Gastroesophageal sphincter (tissue), 4 donors: Measurements from ENCODE around the gene ASIC2. TPM values are rescaled to one million over a fixed set of nuclear protein-coding genes. Genes with fewer than 3 reads are reported as not detected.

ENCODE experiments used
- ATAC-seq: fragments of 150-250 bp; one replicate; pipeline ENCODE4 v1.9.1; 2016; ENCODE audit warnings: mild to moderate bottlenecking, moderate library complexity
- H3K27ac ChIP-seq, 4 donors: fragments of 200-600 bp; sonication (generic) in 3 of 4; 1 replicate in 3 of 4; 2 replicates in 1 of 4; pipeline ENCODE4 v1.5.1; 2016 to 2019
- H3K27me3 ChIP-seq: fragments of 200-600 bp; sonication (generic); one replicate; pipeline ENCODE4 v1.5.1; 2019
- H3K36me3 ChIP-seq, 2 donors: fragments of 200-600 bp; sonication (generic); one replicate each; pipeline ENCODE4 v1.5.1; 2019; ENCODE audit warnings: control low read depth in 1 of 2
- H3K4me1 ChIP-seq, 3 donors: fragments of 200-600 bp; sonication (generic); 1 replicate in 2 of 3; 2 replicates in 1 of 3; pipeline ENCODE4 v1.5.1; 2016 to 2019; ENCODE audit warnings: control low read depth in 2 of 3
- H3K4me3 ChIP-seq, 2 donors: fragments of 200-600 bp; sonication (generic); one replicate each; pipeline ENCODE4 v1.5.1; 2019; ENCODE audit warnings: mild to moderate bottlenecking in 1 of 2, moderate library complexity in 1 of 2
- H3K9me3 ChIP-seq, 3 donors: fragments of 200-600 bp; sonication (generic); one replicate each; pipeline ENCODE4 v1.5.1; 2017 to 2019; ENCODE audit warnings: control low read depth in 2 of 3
- CTCF ChIP-seq, 4 experiments: fragments of 200-600 bp in 2 of 4; fragments of 450-650 bp in 2 of 4; sonication (generic) in 1 of 4; IDR thresholded peaks; one replicate each; pipeline ENCODE4 v1.5.1; 2017 to 2019; ENCODE audit warnings: antibody characterized with exemption in 4 of 4, mild to moderate bottlenecking in 2 of 4, moderate library complexity in 2 of 4
- EP300 ChIP-seq: sonication (generic); formaldehyde crosslinking; IDR thresholded peaks from one replicate; pipeline ENCODE4 v1.6.1; 2017; ENCODE audit warnings: antibody characterized with exemption, mild to moderate bottlenecking
- POLR2A ChIP-seq, 2 donors: fragments of 450-650 bp; IDR thresholded peaks; one replicate each; pipeline ENCODE4 v1.6.1; 2017; ENCODE audit warnings: antibody characterized with exemption in 2 of 2, mild to moderate bottlenecking in 2 of 2, moderate library complexity in 1 of 2
- POLR2AphosphoS5 ChIP-seq: sonication (generic); formaldehyde crosslinking; IDR thresholded peaks from one replicate; pipeline ENCODE4 v1.6.1; 2017; ENCODE audit warnings: antibody characterized with exemption
- WGBS, 2 donors: methylation state at CpG; one replicate each; pipeline ENCODE4 v1.1.5; 2018; ENCODE audit warnings: low coverage in 1 of 2; 5-methylcytosine and 5-hydroxymethylcytosine counted together
- total RNA-seq, 4 donors: library from RNA; depleted of rRNA; stranded (reverse); fragments of >200 nt; gene quantifications; one replicate each; pipeline ENCODE4 v1.1.0, GENCODE V29; 2016

ASIC2 gene
- total RNA-seq, 4 donors from 2014 or later = 0.15 TPM; not detected in 3

- no peak for ATAC-seq
- Histone ChIP-seq H3K27me3 (peaks cover 11% of the 10 kb centered on the region), H3K4me1 (no peaks in the 10 kb centered on the region), H3K36me3 (no peaks in the 10 kb centered on the region), H3K27ac (no peak overlapping the region), H3K9me3 (no peaks in the 10 kb centered on the region), H3K4me3 (no peak overlapping the region)
- TF ChIP-seq CTCF (IDR thresholded peaks at IDR 0.05) (no peak), POLR2A (IDR thresholded peaks at IDR 0.05) (no peak), POLR2AphosphoS5 (no peak), EP300 (no peak)
- 64 to 92% methylated on average over 2 to 6 of the region's 6 CpGs for WGBS, 2 donors
Observed at GRCh38 chr17:33099252-33099651, 193.8 kb downstream of the ASIC2 start.

GRCh38 chr17:33097411-33097810 lies 195.7 kb downstream of the ASIC2 start:
- peaks cover 27% of the 10 kb centered on the region for H3K27me3 ChIP-seq
- H3K36me3 ChIP-seq = no peaks in the 10 kb centered on the region
- H3K4me1 ChIP-seq = no peaks in the 10 kb centered on the region
- no peak for ATAC-seq
- WGBS, 2 donors = 74 to 82% methylated on average over 5 to 6 of the region's 8 CpGs
- no peaks in the 10 kb centered on the region for H3K9me3 ChIP-seq
- TF ChIP-seq POLR2AphosphoS5 (no peak), POLR2A (IDR thresholded peaks at IDR 0.05) (no peak), EP300 (no peak), CTCF (IDR thresholded peaks at IDR 0.05) (no peak)
- no peak overlapping the region for H3K27ac ChIP-seq
- H3K4me3 ChIP-seq = no peak overlapping the region

- Histone ChIP-seq H3K27me3 (peaks cover 39% of the 10 kb centered on the region), H3K4me1 (no peaks in the 10 kb centered on the region), H3K27ac (no peak overlapping the region), H3K4me3 (no peak overlapping the region), H3K36me3 (no peaks in the 10 kb centered on the region), H3K9me3 (no peaks in the 10 kb centered on the region)
- no peak for ATAC-seq
- 60% methylated on average over 3 of the region's 4 CpGs; no CpG with 5 or more reads in 1 of the 2 donors for WGBS, 2 donors
- TF ChIP-seq EP300 (no peak), POLR2AphosphoS5 (no peak), POLR2A (IDR thresholded peaks at IDR 0.05) (no peak), CTCF (IDR thresholded peaks at IDR 0.05) (no peak)
Observed at GRCh38 chr17:33096161-33096560, 196.9 kb downstream of the ASIC2 start.

- Histone ChIP-seq H3K27me3 (peaks cover 70% of the 10 kb centered on the region), H3K27ac (no peak overlapping the region), H3K4me1 (no peaks in the 10 kb centered on the region), H3K4me3 (no peak overlapping the region), H3K36me3 (no peaks in the 10 kb centered on the region), H3K9me3 (no peaks in the 10 kb centered on the region)
- WGBS, 2 donors = 20 to 31% methylated on average over 3 to 5 of the region's 5 CpGs
- ATAC-seq = no peak
- TF ChIP-seq CTCF (IDR thresholded peaks at IDR 0.05) (no peak), EP300 (no peak), POLR2AphosphoS5 (no peak), POLR2A (IDR thresholded peaks at IDR 0.05) (no peak)
Observed at GRCh38 chr17:33091271-33091670, 201.8 kb downstream of the ASIC2 start.

- Histone ChIP-seq H3K4me1 (no peaks in the 10 kb centered on the region), H3K9me3 (no peaks in the 10 kb centered on the region), H3K27me3 (peaks cover 70% of the 10 kb centered on the region), H3K4me3 (no peak overlapping the region), H3K36me3 (no peaks in the 10 kb centered on the region), H3K27ac (no peak overlapping the region)
- WGBS, 2 donors = 17 to 19% methylated on average over 1 of the region's 1 CpG
- ATAC-seq = no peak
- no peak for TF ChIP-seq POLR2AphosphoS5
Observed at GRCh38 chr17:33090806-33091205, 202.3 kb downstream of the ASIC2 start.
